Measurements from ENCODE around the gene SQOR.

The SQOR gene

GRCh38 chr15:45705510-45706473, 71.0 kb downstream of the SQOR start:
- peak; percentile 93 for DNase-seq (ENCODE audit: low spot score)

DNA sequence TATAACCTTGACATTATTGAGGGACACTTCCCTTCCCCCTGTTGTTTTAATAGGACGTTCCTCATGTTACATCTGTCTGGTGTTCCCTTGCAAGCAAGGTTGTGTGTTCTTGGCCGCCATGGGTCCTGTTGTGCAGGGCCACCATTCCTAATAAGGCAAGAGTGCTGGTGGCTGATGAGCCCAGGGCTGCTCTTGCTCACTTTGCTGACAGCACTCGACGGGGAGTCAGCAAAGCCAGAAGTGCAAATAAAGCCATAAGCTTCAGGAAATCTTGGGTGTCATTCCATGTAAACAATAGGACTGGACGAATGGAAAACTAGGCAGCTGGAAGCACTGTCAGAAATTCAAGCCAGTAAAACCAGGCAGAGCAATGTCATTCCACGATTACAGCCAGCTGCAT, 75.8 kb downstream of the SQOR start:
- DNase-seq (ENCODE audit: low spot score) = no peak

GRCh38 chr15:45714590-45715488, 80.0 kb downstream of the SQOR start:
- peak; percentile 69 for DNase-seq (ENCODE audit: low spot score)

DNA sequence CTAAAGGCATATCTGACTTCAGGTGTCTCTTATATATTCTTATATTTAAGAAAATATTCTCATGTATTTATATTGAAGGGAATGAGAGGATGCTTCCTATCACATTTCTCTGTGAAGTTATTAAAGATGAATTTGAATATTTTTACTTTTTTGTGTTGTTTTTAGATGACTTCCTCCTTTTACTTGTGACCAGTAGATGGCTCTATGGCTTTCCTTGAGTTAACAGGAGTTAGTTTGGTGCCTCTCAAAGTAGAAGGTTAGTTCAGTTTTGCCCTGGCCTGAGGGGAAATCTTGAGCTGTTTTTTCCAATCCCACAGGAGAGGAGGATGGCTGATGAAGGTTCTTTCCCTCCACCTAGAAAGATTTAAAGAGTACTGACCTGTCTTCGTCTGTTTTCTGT, 80.7 kb downstream of the SQOR start:
- DNase-seq (ENCODE audit: low spot score) = no peak

GRCh38 chr15:45719490-45719889, 84.7 kb downstream of the SQOR start:
- DNase-seq (ENCODE audit: low spot score) = no peak

DNA sequence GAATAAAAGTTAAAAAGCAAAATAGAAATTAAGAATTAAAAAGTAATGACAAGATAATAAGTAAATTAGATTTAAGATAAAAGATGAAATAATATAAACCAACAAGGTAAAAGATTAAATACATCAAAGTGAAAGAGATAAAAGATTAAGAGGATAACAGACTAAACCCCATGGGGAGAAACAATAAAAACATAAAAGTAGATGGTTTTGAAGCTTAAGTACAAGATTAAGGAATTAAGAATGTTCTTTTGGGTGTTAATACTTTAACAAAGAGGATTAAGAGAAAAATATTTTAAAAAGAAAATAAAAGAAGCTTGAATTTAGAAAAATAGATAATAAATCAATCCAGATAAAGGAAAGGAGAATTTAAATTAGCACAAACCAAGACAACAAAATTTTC, 85.4 kb downstream of the SQOR start:
- no peak for DNase-seq (ENCODE audit: low spot score)

DNA sequence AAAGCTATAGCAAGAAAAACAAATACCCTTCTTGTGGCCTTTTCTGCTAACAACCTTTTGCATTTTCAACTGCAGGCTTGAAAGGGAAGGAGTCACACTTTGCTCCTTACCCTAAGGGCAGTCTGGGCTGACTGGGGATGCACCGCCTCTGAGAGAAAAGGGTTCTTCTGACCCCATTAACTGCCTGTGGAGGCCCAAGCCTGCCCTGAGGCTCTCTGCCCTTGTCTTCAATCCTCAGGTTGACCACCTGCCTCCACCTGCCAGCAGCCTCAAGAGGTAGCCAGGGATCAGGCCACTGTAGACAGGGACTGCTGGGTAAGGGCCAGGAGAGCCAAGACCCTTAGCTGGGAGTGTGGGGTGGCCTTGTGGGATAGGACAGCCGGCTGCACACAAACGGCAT, 93.8 kb downstream of the SQOR start:
- DNase-seq (ENCODE audit: low spot score) = no peak

DNA sequence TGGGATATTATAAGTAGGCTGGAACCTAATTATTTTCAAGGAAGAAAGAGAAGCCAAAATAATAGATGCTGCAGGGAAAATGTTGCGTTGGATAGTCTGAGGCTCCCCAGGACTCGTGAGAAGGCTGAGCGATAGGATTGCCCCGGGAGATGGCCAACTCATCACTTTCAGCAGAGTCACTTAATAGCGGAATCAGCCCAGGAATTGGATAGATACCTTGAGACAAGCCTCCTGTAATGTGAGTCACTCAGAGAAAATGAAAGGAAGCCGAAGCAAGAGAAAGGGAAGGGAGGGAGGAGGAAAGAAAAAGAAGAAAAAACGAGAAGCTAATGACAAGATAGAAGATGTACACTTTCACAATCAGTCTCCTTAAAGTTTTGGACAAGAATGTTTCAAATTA, 94.3 kb downstream of the SQOR start:
- no peak for DNase-seq (ENCODE audit: low spot score)

GRCh38 chr15:45731343-45731742, 96.5 kb downstream of the SQOR start:
- no peak for DNase-seq (ENCODE audit: low spot score)

- peak; percentile 36 for DNase-seq (ENCODE audit: low spot score)
These were observed 97.8 kb downstream of the SQOR start for GRCh38 chr15:45732662-45733061.

DNA sequence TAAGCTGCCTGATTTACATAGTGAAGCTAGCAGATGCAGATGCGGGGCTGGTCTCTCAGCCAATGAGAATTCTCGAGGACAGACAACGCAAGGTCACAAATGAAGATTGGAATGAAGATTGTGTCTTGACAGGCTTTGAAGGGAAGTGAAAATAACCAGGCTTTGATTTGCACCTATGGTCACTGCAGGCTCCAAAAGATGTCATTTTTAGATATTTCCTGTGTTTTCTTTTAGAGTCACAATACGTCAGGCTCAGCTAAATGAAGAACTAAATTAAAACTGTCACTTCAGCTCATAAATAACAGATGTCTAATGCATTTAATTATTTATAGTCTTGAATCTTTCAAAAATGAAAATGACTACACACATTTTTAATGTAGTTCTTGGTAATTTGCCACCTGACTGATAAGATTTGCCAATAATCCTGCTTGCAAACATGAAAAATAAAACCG, 99.5 kb downstream of the SQOR start:
- DNase-seq (ENCODE audit: low spot score) = no peak

Measured in Ammon's horn (tissue), 1 donor.